HAP-1 (cell line): ENCODE data around the gene GOLGA2.
"Not testable (repeated sequence)": the region's sequence is repeated elsewhere in the genome, so short reads cannot be mapped to it uniquely, and the experiment has no call there.

Experiments
- DNase-seq, 2 experiments: peaks; one replicate each; pipeline ENCODE4 v3.0.0-alpha.2; 2016 to 2020; ENCODE audit warnings: low spot score in 2 of 2
- H3K27me3 ChIP-seq: fragments of 250-450 bp; sonication (Bioruptor Pico); 2 replicates; pipeline ENCODE4 v1.5.1; 2020; ENCODE audit warnings: low read depth, mild to moderate bottlenecking, moderate library complexity
- H3K36me3 ChIP-seq: fragments of 250-450 bp; sonication (Bioruptor Pico); replicated peaks from 2 replicates; pipeline ENCODE4 v1.5.1; 2020; ENCODE audit warnings: mild to moderate bottlenecking
- H3K4me1 ChIP-seq: fragments of 250-450 bp; sonication (Bioruptor Pico); 2 replicates; pipeline ENCODE4 v1.5.1; 2020; ENCODE audit warnings: mild to moderate bottlenecking
- H3K4me3 ChIP-seq: fragments of 250-450 bp; sonication (Bioruptor Pico); 2 replicates; pipeline ENCODE4 v1.5.1; 2020; ENCODE audit warnings: mild to moderate bottlenecking, moderate library complexity
- H3K9me3 ChIP-seq: fragments of 250-450 bp; sonication (Bioruptor Pico); 2 replicates; pipeline ENCODE4 v1.5.1; 2020; ENCODE audit warnings: mild to moderate bottlenecking, moderate library complexity
- in situ Hi-C: fragments of 300-500 bp; cut with MboI; formaldehyde crosslinking; loops from 3 replicates; pipeline ENCODE4 v1.14.3; 2020; ENCODE audit warnings: low sequenced_read_pairs, inconsistent platforms, mixed read lengths

Gene GOLGA2

DNA sequence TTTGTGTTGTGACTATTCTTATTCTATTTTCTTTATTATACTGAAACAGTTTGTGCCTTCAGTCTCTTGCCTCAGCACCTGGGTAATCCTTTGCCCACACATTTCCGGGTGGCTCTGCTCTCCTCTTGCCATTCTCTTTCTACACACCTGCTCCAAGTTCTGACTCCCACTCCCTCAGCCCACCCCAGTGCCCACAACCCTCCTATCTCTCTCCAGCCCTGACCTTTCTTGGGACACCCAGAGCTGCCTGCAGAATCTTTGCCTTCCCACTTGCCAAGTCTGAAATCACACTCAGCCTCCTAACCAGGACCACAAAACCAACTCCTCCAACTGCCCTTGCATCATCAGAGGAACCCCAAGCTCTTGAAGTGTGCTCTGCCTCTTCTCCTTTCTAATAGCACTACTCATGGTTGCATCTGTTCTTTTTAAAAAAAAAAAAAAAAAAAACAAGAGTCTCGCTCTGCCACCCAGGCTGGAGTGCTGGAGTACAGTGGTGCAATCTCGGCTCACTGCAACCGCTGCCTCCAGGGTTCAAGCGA is 4.3 kb upstream of the GOLGA2 start:
- in situ Hi-C loops = no loop called here
- Histone ChIP-seq H3K36me3 (no peaks in the 10 kb centered on the region), H3K4me1 (0 out of 2 replicates have a peak, but pooled peaks cover 5% of the 10 kb centered on the region), H3K27me3 (no peaks in the 10 kb centered on the region), H3K4me3 (no peak overlapping the region), H3K9me3 (no peaks in the 10 kb centered on the region)
- no peak for DNase-seq

DNA sequence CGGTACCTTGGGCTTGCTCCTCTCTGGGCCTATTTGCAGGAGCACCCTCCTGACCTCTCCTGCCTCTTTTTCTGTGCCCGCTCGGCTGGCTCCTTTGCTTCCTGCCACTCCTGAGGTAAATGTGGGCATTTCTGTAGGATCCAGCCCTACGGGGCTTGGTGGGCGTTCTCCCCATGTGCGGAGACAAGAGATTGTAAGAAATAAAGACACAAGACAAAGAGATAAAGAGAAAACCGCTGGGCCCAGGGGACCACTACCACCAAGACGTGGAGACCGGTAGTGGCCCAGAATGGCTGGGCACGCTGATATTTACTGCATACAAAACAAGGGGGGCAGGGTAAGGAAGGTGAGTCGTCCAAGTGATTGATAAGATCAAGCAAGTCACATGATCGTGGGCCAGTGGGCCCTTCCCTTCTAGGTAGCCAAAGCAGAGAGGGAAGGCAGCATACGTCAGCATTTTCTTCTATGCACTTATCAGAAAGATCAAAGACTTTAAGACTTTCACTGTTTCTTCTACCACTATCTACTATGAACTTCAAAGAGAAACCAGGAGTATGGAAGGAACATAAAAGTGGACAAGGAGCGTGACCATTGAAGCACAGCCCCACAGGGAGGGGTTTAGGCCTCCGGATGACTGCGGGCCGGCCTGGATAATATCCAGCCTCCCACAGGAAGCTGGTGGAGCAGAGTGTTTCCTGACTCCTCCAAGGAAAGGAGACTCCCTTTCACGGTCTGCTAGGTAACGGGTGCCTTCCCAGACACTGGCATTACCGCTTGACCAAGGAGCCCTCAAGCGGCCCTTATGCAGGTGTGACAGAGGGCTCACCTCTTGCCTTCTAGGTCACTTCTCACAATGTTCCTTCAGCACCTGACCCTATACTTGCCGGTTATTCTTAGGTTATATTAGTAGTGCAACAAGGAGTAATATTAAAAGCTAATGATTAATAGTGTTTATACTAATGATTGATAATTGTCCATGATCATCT is 3.6 kb upstream of the GOLGA2 start:
- H3K4me3 ChIP-seq, in situ Hi-C loops, H3K9me3 ChIP-seq, H3K36me3 ChIP-seq, DNase-seq, H3K4me1 ChIP-seq, H3K27me3 ChIP-seq: not testable (repeated sequence)

DNA sequence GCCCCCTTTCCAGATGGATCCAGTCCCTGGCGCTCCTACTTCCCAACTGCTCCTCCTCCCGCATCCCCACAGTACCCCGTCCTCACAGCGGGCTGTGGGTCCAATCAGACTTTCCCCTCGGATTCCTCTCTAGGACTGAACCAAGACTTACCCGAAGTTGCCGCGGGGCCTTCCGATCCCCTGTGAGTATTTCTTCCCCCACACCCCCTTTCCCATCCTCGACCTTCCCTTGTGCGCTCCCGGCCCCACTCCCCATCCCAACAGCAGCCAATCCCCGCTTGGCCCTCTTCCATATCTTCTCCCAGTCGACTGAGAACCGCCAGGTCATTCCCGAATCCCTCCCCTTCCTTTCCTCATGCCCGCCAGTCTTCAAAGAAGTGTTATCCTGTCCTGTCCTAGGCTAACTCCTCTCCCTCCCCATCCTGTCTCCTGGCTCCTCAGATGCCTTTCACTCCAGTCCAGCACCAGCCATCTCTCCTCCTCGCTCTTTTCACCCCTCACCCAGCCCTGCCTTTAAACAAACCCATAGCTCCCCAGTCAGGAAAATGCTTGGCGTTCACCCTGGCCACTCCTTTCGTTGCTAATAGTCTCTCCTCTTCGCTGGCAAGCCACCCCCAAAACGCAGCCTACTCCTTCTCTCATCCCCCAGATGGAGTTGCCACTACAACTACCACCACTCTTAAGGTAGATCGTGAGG is 915 bp upstream of the GOLGA2 start:
- peak overlapping the region; percentile 87 for H3K4me3 ChIP-seq
- 0 out of 2 replicates have a peak, but pooled peaks cover 5% of the 10 kb centered on the region for H3K4me1 ChIP-seq
- no peaks in the 10 kb centered on the region for H3K27me3 ChIP-seq
- peak; percentile 39 to 60 for DNase-seq
- in situ Hi-C loops = no loop called here
- no peaks in the 10 kb centered on the region for H3K9me3 ChIP-seq
- peaks cover 4% of the 10 kb centered on the region; the same call in 1 of the 2 replicates for H3K36me3 ChIP-seq

DNA sequence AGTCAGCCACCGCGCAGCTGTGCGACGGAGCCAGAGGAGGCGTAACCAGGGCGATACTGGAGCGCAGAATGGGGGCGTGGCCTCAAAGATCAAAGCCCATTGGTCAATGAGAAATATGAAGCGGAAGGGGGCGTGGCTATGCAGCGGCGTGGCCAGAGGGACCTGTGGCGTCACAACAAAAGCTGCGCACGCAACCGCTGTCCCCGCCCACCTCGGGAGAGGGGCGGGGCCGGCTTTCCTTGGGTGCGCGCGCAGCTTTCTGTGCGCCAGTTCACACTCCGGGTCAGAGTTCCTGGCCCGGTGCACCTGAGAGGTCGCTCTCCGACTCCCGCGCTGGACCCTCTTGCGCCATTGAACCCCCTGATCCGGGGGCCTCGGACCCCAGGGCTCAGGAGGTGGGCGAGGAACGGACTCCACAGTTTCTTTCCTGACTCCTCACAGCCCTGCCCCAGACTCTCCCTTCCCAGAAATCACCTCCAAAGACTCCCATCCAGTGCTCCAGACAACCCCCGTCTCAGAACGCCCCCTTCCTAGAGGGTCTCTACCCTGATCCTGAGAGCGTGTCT is 284 bp upstream of the GOLGA2 start, which contains the start of gene SWI5:
TSS of gene SWI5 (plus strand) at position 269 of the 566 bp plus-strand sequence.
- H3K4me3 ChIP-seq = peak within 1 kb of the TSS; percentile 87
- no peaks in the 10 kb centered on the region for H3K27me3 ChIP-seq
- peaks cover 4% of the 10 kb centered on the region; the same call in 1 of the 2 replicates for H3K36me3 ChIP-seq
- in situ Hi-C loops = no loop called here
- 0 out of 2 replicates have a peak, but pooled peaks cover 5% of the 10 kb centered on the region for H3K4me1 ChIP-seq
- H3K9me3 ChIP-seq = no peaks in the 10 kb centered on the region
- DNase-seq = peak; percentile 98 to 100

DNA sequence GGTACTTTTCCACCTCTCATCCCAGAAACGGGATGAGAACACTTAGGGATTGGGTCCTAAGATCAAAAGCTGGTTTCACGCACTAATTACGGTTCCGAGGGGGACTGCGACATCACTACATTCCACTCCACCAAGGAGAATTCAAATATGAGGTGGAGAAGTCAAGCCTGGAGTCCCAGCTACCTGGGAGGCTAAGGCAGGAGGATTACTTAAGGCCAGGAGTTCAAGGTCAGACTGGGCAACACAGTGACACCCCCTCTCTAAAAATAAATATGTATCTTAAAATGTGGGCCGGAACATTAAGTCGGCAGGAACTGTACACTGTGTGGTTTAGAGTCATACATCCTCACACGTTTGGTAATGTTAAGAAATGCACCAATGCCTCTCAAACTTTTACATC is 1.6 kb downstream of the GOLGA2 start:
- no peaks in the 10 kb centered on the region for H3K27me3 ChIP-seq
- no peak overlapping the region for H3K4me3 ChIP-seq
- H3K9me3 ChIP-seq = no peaks in the 10 kb centered on the region
- 0 out of 2 replicates have a peak, but pooled peaks cover 5% of the 10 kb centered on the region for H3K4me1 ChIP-seq
- H3K36me3 ChIP-seq = peaks cover 4% of the 10 kb centered on the region; the same call in 1 of the 2 replicates
- in situ Hi-C loops = no loop called here
- no peak for DNase-seq

DNA sequence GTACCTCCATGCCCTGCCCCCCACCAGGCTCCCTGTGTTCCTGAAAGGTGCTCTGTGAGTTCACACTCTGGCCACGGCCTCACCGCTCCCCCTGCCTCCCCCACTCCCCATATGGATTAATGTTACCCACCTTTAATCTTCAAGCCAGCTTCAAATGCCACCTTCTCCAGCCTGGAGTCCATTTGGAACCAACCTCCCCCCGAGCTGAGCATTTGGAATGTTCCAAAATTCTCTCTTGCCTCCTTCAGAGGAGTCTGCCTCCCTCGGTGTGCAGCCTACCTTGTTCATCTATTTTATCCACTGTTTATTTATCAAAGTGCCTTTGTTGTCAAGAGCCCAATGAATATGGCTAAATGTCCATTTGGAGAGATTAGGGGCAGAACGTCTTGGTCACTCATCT is 4.3 kb downstream of the GOLGA2 start:
- no peaks in the 10 kb centered on the region for H3K4me1 ChIP-seq
- no peaks in the 10 kb centered on the region for H3K27me3 ChIP-seq
- peaks cover 11% of the 10 kb centered on the region for H3K36me3 ChIP-seq
- H3K4me3 ChIP-seq = no peak overlapping the region
- no peaks in the 10 kb centered on the region for H3K9me3 ChIP-seq
- in situ Hi-C loops = no loop called here
- no peak for DNase-seq

DNA sequence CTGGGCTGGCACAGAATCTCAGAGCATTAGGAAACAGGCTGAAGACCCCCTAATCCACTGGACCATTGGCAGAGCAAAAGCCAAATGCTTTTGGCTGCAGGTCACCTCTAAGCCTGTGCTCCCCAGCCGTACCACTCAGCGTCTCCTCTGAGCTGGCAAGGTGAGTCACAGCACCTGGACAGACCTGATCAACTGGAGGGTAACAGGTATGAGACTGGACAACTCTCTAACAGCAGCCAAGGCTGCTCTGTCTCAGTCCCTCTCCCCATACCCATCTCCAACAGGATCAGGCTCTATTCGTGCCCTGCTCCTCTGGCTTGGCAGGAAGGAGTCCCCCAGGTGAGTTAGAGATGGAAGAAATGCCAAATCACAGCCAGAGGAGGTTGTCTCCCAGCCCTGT is 4.7 kb downstream of the GOLGA2 start:
- DNase-seq = no peak
- in situ Hi-C loops = no loop called here
- Histone ChIP-seq H3K36me3 (peaks cover 11% of the 10 kb centered on the region), H3K9me3 (no peaks in the 10 kb centered on the region), H3K27me3 (no peaks in the 10 kb centered on the region), H3K4me1 (no peaks in the 10 kb centered on the region), H3K4me3 (no peak overlapping the region)

DNA sequence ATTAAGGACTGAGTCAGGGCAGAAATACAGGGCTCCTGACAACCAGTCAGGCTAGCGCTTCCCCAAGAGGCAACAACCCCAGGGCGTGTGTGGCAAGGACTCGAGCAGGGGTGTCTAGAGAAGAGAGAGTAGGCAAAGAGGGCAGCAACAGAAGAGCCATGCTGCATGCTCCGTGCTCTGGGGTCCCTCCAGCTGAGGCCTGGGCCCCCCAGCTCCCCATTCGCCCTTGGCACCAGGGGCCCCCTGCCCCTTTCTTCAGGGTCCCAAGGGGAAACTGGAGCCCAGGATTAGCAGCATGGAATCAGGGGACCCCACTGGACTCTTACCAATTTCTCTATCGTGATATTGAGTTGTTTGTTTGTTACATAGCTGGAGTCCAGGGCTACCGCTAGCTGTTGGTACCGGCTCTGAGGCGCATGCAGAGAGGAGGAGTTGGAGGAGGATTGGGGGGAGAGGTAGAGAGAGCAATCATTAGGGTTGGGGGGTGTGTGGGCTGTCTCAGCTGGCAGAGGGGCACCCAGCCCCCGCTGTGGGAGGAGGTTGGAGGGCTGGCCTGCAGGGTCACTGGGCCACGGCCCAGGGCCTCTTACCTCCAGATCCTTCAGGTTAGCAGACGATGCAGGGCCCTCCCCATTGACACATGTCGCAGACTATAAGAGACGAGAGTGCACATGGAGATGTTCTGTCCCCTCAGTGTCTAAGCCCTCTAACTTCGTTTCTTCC is 8.8 kb downstream of the GOLGA2 start:
- Histone ChIP-seq H3K27me3 (no peaks in the 10 kb centered on the region), H3K36me3 (peaks cover 29% of the 10 kb centered on the region), H3K4me3 (no peak overlapping the region), H3K4me1 (no peaks in the 10 kb centered on the region), H3K9me3 (no peaks in the 10 kb centered on the region)
- no peak for DNase-seq
- in situ Hi-C loops = no loop called here

DNA sequence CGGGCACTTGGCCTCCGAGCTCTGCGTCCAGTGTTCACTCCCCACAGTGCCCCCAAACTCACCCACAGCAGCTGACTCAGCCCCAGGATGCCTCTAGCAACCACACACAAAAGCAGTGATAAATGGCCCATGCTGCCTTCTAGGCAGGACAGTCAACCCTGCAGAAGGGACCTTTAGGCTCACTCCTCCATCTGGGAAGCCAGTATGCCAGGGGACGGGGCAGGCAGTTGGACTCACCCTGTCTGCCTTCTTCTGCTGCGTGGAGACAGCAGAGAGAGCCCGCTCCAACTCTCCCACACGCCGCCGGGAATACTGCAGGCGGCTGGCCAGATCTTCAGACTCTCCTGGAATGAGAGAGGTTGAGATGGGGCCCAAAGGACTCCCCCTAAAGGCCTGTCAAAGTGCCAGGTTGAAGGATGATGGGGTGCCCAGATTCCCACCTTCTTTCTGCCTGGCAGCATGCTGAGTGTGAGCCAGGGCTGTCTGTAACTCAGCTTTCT is 10.4 kb downstream of the GOLGA2 start:
- H3K4me1 ChIP-seq = no peaks in the 10 kb centered on the region
- H3K4me3 ChIP-seq = no peak overlapping the region
- DNase-seq = no peak
- H3K9me3 ChIP-seq = no peaks in the 10 kb centered on the region
- no peaks in the 10 kb centered on the region for H3K27me3 ChIP-seq
- H3K36me3 ChIP-seq = peaks cover 44% of the 10 kb centered on the region
- in situ Hi-C loops = no loop called here

DNA sequence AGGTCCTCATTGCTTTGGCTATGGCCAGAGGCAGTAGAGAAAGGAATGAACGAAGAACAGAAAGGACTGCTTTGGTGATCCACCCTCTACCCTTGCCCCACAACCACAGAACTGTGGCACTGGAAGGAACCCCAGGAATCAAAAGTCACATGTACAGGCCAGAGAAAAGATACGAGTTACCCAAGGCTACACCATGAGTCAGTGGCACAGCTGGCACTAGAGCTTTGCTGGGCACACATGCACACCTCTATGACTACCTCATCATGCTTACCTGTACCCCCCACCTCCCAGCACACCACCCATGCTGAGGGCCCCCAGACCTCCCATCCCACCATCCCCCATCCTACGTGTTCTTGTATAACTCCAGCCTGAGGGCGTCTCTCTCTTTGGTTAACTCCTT is 13.1 kb downstream of the GOLGA2 start:
- H3K36me3 ChIP-seq = peaks cover 64% of the 10 kb centered on the region
- in situ Hi-C loops = no loop called here
- DNase-seq = no peak

DNA sequence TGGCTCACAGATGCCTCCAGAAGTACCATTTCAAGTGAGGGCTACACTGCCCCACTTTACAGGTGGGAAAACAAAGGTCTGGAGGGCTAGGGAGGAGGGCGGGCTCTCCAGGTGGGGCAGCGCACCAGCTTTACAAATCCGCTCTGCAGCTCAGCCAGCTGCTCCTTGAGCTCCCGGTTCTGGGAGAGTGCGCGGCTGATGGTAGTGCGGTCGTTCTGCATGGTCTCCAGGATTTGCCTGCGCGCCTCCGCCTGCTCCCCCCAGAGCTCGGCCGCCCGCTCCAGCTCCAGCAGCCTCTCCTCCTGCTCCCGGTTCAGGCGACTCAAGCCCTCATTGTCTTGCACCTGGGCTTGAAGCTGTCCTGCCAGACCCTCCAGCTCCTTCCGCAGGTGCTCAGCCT is 15.5 kb downstream of the GOLGA2 start:
- Histone ChIP-seq H3K4me3 (no peak overlapping the region), H3K9me3 (no peaks in the 10 kb centered on the region), H3K36me3 (peaks cover 59% of the 10 kb centered on the region), H3K4me1 (no peaks in the 10 kb centered on the region; the same call in 1 of the 2 replicates), H3K27me3 (no peaks in the 10 kb centered on the region)
- in situ Hi-C loops = no loop called here
- DNase-seq = no peak

More for the DNA sequence above, 13.1 kb downstream of the GOLGA2 start:
- H3K9me3 ChIP-seq = no peaks in the 10 kb centered on the region
- no peaks in the 10 kb centered on the region for H3K4me1 ChIP-seq
- no peak overlapping the region for H3K4me3 ChIP-seq
- no peaks in the 10 kb centered on the region for H3K27me3 ChIP-seq

DNA sequence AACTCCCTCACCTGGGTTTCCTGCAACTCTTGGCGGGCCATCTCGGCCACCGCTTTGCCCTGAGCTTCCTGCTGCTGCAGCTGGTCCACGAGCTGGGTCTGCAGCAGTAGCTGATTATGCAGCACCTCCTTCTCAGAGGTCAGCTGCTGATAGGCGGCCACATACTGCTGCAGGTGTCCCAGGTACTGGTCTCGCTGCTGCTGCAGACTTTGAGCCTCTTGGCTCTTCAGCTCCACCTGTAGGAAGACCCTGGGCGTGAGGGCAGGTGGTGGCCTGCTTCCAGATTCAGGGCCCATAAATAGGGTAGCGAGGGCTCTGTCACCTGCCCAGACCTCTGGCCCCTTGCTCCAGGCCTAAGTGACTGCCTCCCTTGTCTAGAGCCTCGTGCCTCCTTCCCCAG is 16.7 kb downstream of the GOLGA2 start:
- Histone ChIP-seq H3K27me3 (no peaks in the 10 kb centered on the region), H3K36me3 (peaks cover 50% of the 10 kb centered on the region), H3K4me1 (no peaks in the 10 kb centered on the region; the same call in 1 of the 2 replicates), H3K9me3 (no peaks in the 10 kb centered on the region), H3K4me3 (no peak overlapping the region)
- in situ Hi-C loops = no loop called here
- no peak for DNase-seq

DNA sequence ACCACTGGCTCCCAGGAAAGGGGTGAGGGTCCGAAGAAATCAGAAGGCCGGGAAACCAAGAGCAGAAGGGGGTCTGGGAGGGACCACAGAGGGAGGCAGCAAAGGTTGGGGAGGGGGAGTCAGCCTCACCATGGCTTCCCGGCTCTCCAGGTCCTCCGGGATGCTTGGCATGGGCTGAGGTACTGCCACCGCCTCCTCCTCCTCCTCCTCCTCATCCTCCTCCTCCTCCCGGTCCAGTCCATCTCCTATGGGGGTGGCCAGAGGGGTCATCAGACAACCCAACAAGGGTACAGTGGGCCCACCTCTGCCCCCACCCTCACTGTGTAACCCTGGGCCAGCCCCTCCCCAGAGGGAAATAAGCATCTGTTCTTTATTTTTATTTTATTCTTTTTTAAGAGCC is 17.5 kb downstream of the GOLGA2 start:
- Histone ChIP-seq H3K9me3 (no peaks in the 10 kb centered on the region), H3K4me1 (no peaks in the 10 kb centered on the region; the same call in 1 of the 2 replicates), H3K4me3 (no peak overlapping the region), H3K36me3 (peaks cover 50% of the 10 kb centered on the region), H3K27me3 (no peaks in the 10 kb centered on the region)
- DNase-seq = no peak
- in situ Hi-C loops = no loop called here
